ENCODE results near the gene TM9SF1. TPM values are rescaled to one million over a fixed set of nuclear protein-coding genes. Genes with fewer than 3 reads are reported as not detected.
"Not testable (repeated sequence)": the region's sequence is repeated elsewhere in the genome, so short reads cannot be mapped to it uniquely, and the experiment has no call there.

The TM9SF1 gene
- total RNA-seq, 5 donors from 2014 or later (not counting 1 experiment from before 2014, with no cell fraction given), result 19.0 to 29.5 (median 21.8) TPM

- H3K4me3 ChIP-seq (ENCODE audit: control insufficient read depth in 1 of 2, extremely low read depth in 1 of 2, low read length in 1 of 2); H3K27ac Mint-ChIP-seq; ATAC-seq (replicated peaks in 1 of 4); H3K27me3 Mint-ChIP-seq; H3K27ac ChIP-seq (ENCODE audit: low read length); H3K4me3 Mint-ChIP-seq; H3K9me3 ChIP-seq; H3K27me3 ChIP-seq (replicated peaks in 1 of 2; ENCODE audit: control insufficient read depth in 2 of 2, extremely low read depth in 1 of 2, insufficient read depth in 2 of 2, low read length in 1 of 2); DNase-seq; H3K9me3 Mint-ChIP-seq: not testable (repeated sequence)
- POLR2A ChIA-PET, result interaction anchor here (0.6 to 0.8 kb wide), 2 partner anchors 40 to 109 kb away, joined by 4 read pairs; partner anchors contain the start of gene TINF2 (in 1 of the 2)
- Mint-ChIP-seq H3K4me1 (peaks cover 34 to 50% (median 45%) of the 10 kb centered on the region in 3 donors), H3K36me3 (peaks cover 57% of the 10 kb centered on the region)
- WGBS (ENCODE audit: insufficient coverage), result 97% methylated on average over 5 of the region's 8 CpGs
- Histone ChIP-seq H3K4me1 (ENCODE audit: control insufficient read depth in 1 of 2, extremely low read depth in 1 of 2, insufficient read depth in 2 of 2, low read length in 2 of 2) (peaks cover 0 to 19% of the 10 kb centered on the region in 2 experiments), H3K36me3 (ENCODE audit: control insufficient read depth in 2 of 2, extremely low read depth in 1 of 2, insufficient read depth in 1 of 2, low read length in 1 of 2) (peaks cover 13 to 31% of the 10 kb centered on the region in 2 donors)
- CTCF ChIA-PET, result interaction anchor here in 1 of 2 donors (0.8 kb wide), 1 partner anchor 14 kb away, joined by 3 read pairs; the partner anchor contains the start of gene IPO4
Observed at GRCh38 chr14:24202538-24202937, 7.3 kb upstream of the TM9SF1 start.

- Mint-ChIP-seq H3K27me3 (no peaks in the 10 kb centered on the region), H3K4me1 (peaks cover 43 to 63% (median 49%) of the 10 kb centered on the region in 3 donors), H3K9me3 (peaks cover 4 to 7% (median 5%) of the 10 kb centered on the region in 3 donors), H3K4me3 (peak overlapping the region in 1 of 3 donors; percentile 41), H3K36me3 (peaks cover 28% of the 10 kb centered on the region), H3K27ac (peak overlapping the region; percentile 40 to 50)
- H3K27me3 ChIP-seq (replicated peaks in 1 of 2; ENCODE audit: control insufficient read depth in 2 of 2, extremely low read depth in 1 of 2, insufficient read depth in 2 of 2, low read length in 1 of 2), result no peaks in the 10 kb centered on the region
- no peak for DNase-seq
- H3K4me3 ChIP-seq (ENCODE audit: control insufficient read depth in 1 of 2, extremely low read depth in 1 of 2, low read length in 1 of 2), result no peak overlapping the region
- no peaks in the 10 kb centered on the region for H3K9me3 ChIP-seq
- no peak for ATAC-seq (replicated peaks in 1 of 4)
- 82% methylated on average over 4 of the region's 7 CpGs for WGBS (ENCODE audit: insufficient coverage)
- H3K4me1 ChIP-seq (ENCODE audit: control insufficient read depth in 1 of 2, extremely low read depth in 1 of 2, insufficient read depth in 2 of 2, low read length in 2 of 2), result peaks cover 14 to 36% of the 10 kb centered on the region in 2 experiments
- no peak overlapping the region for H3K27ac ChIP-seq (ENCODE audit: low read length)
- POLR2A ChIA-PET, result interaction anchor here (0.6 to 1.0 kb wide), 2 partner anchors 9 to 17 kb away, joined by 5 read pairs; partner anchors contain the start of gene MDP1 (in 1 of the 2)
- CTCF ChIA-PET, result interaction anchor here (0.6 to 1.6 kb wide), 3 partner anchors 8 to 232 kb away, joined by 3 to 12 read pairs (median 6); no protein-coding TSS in a partner anchor
- H3K36me3 ChIP-seq (ENCODE audit: control insufficient read depth in 2 of 2, extremely low read depth in 1 of 2, insufficient read depth in 1 of 2, low read length in 1 of 2), result peaks cover 1 to 9% of the 10 kb centered on the region in 2 donors
Observed at GRCh38 chr14:24198814-24199524, 3.7 kb upstream of the TM9SF1 start.

DNA sequence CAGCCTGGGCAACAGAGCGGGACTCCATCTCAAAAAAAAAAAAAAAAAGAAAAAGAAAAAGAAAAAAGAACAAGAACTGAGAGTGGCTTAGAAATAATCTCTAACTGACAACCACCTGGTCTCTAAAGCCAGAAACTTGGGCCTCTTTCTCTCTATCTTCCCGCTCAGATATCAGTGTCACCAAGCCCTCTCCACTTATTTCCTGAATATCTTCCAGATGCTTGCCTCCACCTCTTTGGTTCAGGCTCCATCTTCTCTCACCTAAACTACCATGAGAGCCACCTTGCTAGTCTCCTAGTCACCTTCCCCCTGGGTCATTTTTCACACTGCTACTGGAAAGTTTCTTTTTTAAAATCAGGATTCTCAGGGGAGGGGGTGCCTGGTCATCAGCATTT lies 1.8 kb upstream of the TM9SF1 start:
- H3K27me3 ChIP-seq (replicated peaks in 1 of 2; ENCODE audit: control insufficient read depth in 2 of 2, extremely low read depth in 1 of 2, insufficient read depth in 2 of 2, low read length in 1 of 2), result no peaks in the 10 kb centered on the region
- H3K4me1 Mint-ChIP-seq, result peaks cover 48 to 67% (median 53%) of the 10 kb centered on the region in 3 donors
- DNase-seq (no peak), ATAC-seq (replicated peaks in 1 of 4) (no peak)
- no peaks in the 10 kb centered on the region for H3K27me3 Mint-ChIP-seq
- no peaks in the 10 kb centered on the region for H3K9me3 ChIP-seq
- WGBS (ENCODE audit: insufficient coverage), result 100% methylated on average over 1 of the region's 2 CpGs
- CTCF ChIA-PET, result no interaction called here
- peaks cover 27% of the 10 kb centered on the region for H3K36me3 Mint-ChIP-seq
- POLR2A ChIA-PET, result interaction anchor here (0.7 to 3.7 kb wide), 3 partner anchors 11 to 15 kb away, joined by 4 to 17 read pairs (median 16); partner anchors contain the start of gene CHMP4A (in 1 of the 2)
- peak overlapping the region; percentile 77 to 93 (median 92) for H3K4me3 Mint-ChIP-seq
- H3K4me1 ChIP-seq (ENCODE audit: control insufficient read depth in 1 of 2, extremely low read depth in 1 of 2, insufficient read depth in 2 of 2, low read length in 2 of 2), result peaks cover 14 to 43% of the 10 kb centered on the region in 2 experiments
- no peak overlapping the region for H3K27ac ChIP-seq (ENCODE audit: low read length)
- peaks cover 0 to 1% (median 0%) of the 10 kb centered on the region in 3 donors for H3K9me3 Mint-ChIP-seq
- H3K27ac Mint-ChIP-seq, result peak overlapping the region; percentile 70 to 98
- H3K36me3 ChIP-seq (ENCODE audit: control insufficient read depth in 2 of 2, extremely low read depth in 1 of 2, insufficient read depth in 1 of 2, low read length in 1 of 2), result peaks cover 9 to 17% of the 10 kb centered on the region in 2 donors
- H3K4me3 ChIP-seq (ENCODE audit: control insufficient read depth in 1 of 2, extremely low read depth in 1 of 2, low read length in 1 of 2), result no peak overlapping the region

DNA sequence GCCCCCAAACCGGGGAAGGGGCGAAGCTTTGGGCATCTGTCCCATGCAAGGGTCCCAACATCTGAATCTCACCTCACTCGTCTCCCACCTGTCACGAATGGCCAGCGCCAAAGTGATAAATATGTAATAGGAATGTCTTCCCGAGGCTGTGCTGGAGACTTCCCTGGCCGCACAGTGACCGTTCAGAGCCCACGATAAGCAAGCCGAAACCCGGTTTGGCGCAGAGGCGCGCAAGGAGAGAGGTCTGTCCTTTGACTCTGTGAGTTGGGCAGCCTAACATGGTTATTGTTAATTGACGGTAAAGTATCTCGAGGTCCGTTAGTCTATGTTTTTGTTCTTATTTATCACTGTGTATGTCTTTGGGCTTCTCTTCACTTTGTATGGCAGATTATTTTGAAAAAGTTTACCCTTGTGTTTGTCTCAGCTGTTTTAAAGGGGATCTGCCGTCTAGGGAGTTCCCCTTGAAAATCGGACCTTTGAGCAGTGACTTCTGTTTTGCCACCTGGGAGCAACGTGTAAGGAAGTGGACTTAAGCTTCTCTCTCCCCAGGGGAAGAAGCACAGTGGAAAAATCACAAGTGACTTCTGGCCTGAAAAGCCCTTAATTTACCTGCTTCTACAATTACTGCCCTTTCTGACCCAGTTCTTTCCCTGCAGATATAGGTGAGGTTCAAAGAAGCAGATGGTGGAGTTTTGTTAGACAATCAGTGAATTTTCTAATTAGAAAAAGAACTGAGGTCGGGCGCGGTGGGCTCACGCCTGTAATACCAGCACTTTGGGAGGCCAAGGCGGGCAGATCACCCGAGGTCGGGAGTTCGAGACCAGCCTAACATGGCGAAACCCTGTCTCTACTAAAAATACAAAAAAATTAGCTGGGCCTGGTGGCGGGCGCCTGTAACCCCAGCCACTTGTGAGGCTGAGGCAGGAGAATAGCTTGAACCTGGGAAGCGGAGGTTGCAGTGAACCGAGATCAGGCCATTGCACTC lies 1.1 kb upstream of the TM9SF1 start:
- peak in 1 of 35 experiments; percentile 36 for DNase-seq
- H3K4me3 ChIP-seq (ENCODE audit: control insufficient read depth in 1 of 2, extremely low read depth in 1 of 2, low read length in 1 of 2), result peak overlapping the region; percentile 76 to 98

GRCh38 chr14:24194873-24195185 lies 412 bp downstream of the TM9SF1 start:
- peak overlapping the region; percentile 87 to 93 (median 92) for H3K4me3 Mint-ChIP-seq
- peaks cover 12 to 26% of the 10 kb centered on the region in 2 donors for H3K36me3 ChIP-seq (ENCODE audit: control insufficient read depth in 2 of 2, extremely low read depth in 1 of 2, insufficient read depth in 1 of 2, low read length in 1 of 2)
- peaks cover 14 to 43% of the 10 kb centered on the region in 2 experiments for H3K4me1 ChIP-seq (ENCODE audit: control insufficient read depth in 1 of 2, extremely low read depth in 1 of 2, insufficient read depth in 2 of 2, low read length in 2 of 2)
- peaks cover 25% of the 10 kb centered on the region for H3K36me3 Mint-ChIP-seq
- H3K27ac Mint-ChIP-seq, result peak overlapping the region; percentile 96 to 98
- H3K4me3 ChIP-seq (ENCODE audit: control insufficient read depth in 1 of 2, extremely low read depth in 1 of 2, low read length in 1 of 2), result peak overlapping the region; percentile 76 to 98
- ATAC-seq (replicated peaks in 1 of 4), result no peak
- ChIA-PET POLR2A (interaction anchor here in 1 of 2 donors (0.7 to 3.7 kb wide), 3 partner anchors 10 to 17 kb away, joined by 3 to 17 read pairs (median 16); partner anchors contain the start of gene CHMP4A), CTCF (interaction anchor here in 1 of 2 donors (1.4 kb wide), 1 partner anchor 237 kb away, joined by 5 read pairs; no protein-coding TSS in a partner anchor)
- no peak for DNase-seq
- H3K27me3 Mint-ChIP-seq, result no peaks in the 10 kb centered on the region
- H3K27me3 ChIP-seq (replicated peaks in 1 of 2; ENCODE audit: control insufficient read depth in 2 of 2, extremely low read depth in 1 of 2, insufficient read depth in 2 of 2, low read length in 1 of 2), result no peaks in the 10 kb centered on the region
- no peaks in the 10 kb centered on the region for H3K9me3 Mint-ChIP-seq
- H3K4me1 Mint-ChIP-seq, result peaks cover 50 to 64% (median 61%) of the 10 kb centered on the region in 3 donors
- no peaks in the 10 kb centered on the region for H3K9me3 ChIP-seq
- peak overlapping the region; percentile 98 for H3K27ac ChIP-seq (ENCODE audit: low read length)
- 70% methylated on average over 7 of the region's 8 CpGs for WGBS (ENCODE audit: insufficient coverage)

More for the DNA sequence above, 1.1 kb upstream of the TM9SF1 start:
- peaks cover 50 to 69% (median 56%) of the 10 kb centered on the region in 3 donors for H3K4me1 Mint-ChIP-seq
- ChIA-PET POLR2A (interaction anchor here (0.7 to 3.7 kb wide), 8 partner anchors 12 to 82 kb away, joined by 3 to 17 read pairs (median 4); partner anchors contain the start of genes CHMP4A (in 1 of the 2), DCAF11 (in 1 of the 2), MDP1 (in 1 of the 2) and NRL (in 1 of the 2)), CTCF (interaction anchor here in 1 of 2 donors (1.1 kb wide), 1 partner anchor 41 kb away, joined by 3 read pairs; no protein-coding TSS in a partner anchor)
- Histone ChIP-seq H3K27ac (ENCODE audit: low read length) (peak overlapping the region; percentile 98), H3K4me1 (ENCODE audit: control insufficient read depth in 1 of 2, extremely low read depth in 1 of 2, insufficient read depth in 2 of 2, low read length in 2 of 2) (peaks cover 14 to 43% of the 10 kb centered on the region in 2 experiments), H3K27me3 (replicated peaks in 1 of 2; ENCODE audit: control insufficient read depth in 2 of 2, extremely low read depth in 1 of 2, insufficient read depth in 2 of 2, low read length in 1 of 2) (no peaks in the 10 kb centered on the region), H3K9me3 (no peaks in the 10 kb centered on the region), H3K36me3 (ENCODE audit: control insufficient read depth in 2 of 2, extremely low read depth in 1 of 2, insufficient read depth in 1 of 2, low read length in 1 of 2) (peaks cover 12 to 18% of the 10 kb centered on the region in 2 donors)
- no peaks in the 10 kb centered on the region for H3K27me3 Mint-ChIP-seq
- H3K27ac Mint-ChIP-seq, result peak overlapping the region; percentile 96 to 98
- peaks cover 27% of the 10 kb centered on the region for H3K36me3 Mint-ChIP-seq
- no peak for ATAC-seq (replicated peaks in 1 of 4)
- H3K9me3 Mint-ChIP-seq, result no peaks in the 10 kb centered on the region
- 26% methylated on average over 17 of the region's 33 CpGs for WGBS (ENCODE audit: insufficient coverage)
- peak overlapping the region; percentile 87 to 93 (median 92) for H3K4me3 Mint-ChIP-seq

All from T-cell (primary cell).